Measurements from ENCODE around the gene KIRREL3.

KIRREL3 gene

GRCh38 chr11:126506789-126507188 lies 493.8 kb downstream of the KIRREL3 start:
- DNase-seq (ENCODE audit: low read depth): no peak

DNA sequence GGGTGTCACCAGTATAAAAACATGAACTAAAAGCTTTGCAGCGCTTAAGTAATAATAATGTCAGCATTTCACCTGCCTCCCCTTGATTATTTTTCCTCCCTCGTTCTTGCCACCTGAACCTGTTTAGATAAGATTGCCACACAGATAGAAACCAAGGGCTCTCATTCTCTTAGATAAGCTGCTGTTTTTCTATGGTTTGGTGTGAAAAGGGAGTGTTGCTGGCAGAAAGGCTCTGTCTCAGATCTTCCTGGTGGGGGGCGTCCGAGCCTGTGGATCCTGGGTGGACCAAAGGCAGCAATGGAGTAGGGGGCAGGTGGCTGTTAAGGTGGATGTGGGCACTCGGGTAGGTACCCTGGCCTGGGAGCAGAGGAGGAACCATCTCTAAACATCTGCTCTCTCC lies 497.6 kb downstream of the KIRREL3 start:
- no peak for DNase-seq (ENCODE audit: low read depth)

GRCh38 chr11:126502159-126502558 lies 498.4 kb downstream of the KIRREL3 start:
- DNase-seq (ENCODE audit: low read depth): no peak

- DNase-seq (ENCODE audit: low read depth): no peak
Measured at GRCh38 chr11:126501641-126502040, 498.9 kb downstream of the KIRREL3 start.

DNA sequence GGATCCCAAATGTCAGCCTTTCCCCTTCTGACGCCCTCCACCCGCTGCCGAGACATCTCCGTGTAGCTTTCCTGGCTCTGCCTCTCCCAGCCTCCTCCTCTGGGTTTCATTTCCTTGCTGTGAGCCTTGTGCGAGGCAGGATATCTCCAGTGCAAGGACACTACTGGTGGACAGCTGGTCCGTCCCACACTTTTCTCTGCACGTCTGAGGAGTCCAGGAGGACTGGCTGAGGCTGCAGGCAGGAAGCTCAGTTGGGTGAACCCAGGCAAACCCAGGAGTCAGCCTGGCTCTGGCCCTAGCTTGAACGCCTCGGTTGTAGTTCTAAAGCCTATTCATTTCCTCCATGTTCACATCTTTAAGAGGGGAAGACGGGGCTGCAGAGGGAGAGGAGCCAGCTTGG lies 499.6 kb downstream of the KIRREL3 start:
- DNase-seq (ENCODE audit: low read depth): no peak

DNA sequence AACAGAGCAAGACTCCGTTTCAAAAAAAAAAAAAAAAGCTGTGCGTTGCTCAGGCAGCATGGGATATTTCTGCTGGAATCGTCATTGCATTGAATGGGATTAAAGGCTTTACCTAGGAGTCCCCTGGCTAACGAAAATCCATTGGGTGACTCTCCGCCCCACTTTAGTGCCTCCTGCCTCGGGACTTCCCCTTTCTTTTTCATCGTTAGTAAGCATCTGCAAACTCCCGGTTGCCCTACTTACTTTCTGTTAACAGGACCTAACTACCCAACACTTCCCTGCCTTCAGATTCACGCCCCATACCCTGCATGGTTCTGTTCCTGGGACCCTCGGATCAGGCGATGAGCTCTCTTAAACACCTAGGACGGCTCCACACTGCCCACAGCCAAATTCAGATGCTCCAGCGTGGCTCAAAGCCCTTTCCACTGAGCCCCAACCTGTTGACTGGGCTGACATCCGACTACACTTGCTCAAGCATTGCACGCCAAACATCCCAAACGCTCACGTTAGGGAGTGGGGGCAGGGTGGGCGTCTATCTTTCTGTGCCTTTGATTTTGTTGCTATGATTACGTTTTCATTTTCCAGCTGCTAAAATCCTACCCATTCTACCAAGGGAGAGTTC lies 501.3 kb downstream of the KIRREL3 start:
- DNase-seq (ENCODE audit: low read depth): no peak

DNA sequence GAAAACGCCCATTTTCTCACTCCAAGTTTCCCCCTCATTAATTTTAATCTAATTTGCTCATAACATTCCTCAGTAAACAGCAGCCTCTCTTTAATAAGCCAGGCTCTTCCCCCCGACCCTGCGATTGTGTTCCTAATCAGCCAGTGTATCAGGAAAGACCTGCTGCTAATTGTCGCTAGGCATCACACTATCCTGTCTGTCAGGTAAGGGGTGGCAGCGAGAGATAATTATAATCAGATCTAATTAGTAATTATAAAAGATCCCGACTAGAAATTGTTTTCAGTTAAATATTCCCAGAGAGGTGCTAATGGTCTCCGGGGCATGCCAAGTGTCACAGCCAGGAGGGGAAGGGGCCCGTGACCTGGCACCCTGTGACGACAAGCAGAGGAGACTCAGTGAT lies 502.3 kb downstream of the KIRREL3 start:
- no peak for DNase-seq (ENCODE audit: low read depth)

- DNase-seq (ENCODE audit: low read depth): peak; percentile 13
Measured at GRCh38 chr11:126497581-126498122, 502.9 kb downstream of the KIRREL3 start.

- DNase-seq (ENCODE audit: low read depth): no peak
Measured at GRCh38 chr11:126496576-126497337, 503.8 kb downstream of the KIRREL3 start.

GRCh38 chr11:126495281-126496220 lies 505.0 kb downstream of the KIRREL3 start:
- DNase-seq (ENCODE audit: low read depth): no peak

DNA sequence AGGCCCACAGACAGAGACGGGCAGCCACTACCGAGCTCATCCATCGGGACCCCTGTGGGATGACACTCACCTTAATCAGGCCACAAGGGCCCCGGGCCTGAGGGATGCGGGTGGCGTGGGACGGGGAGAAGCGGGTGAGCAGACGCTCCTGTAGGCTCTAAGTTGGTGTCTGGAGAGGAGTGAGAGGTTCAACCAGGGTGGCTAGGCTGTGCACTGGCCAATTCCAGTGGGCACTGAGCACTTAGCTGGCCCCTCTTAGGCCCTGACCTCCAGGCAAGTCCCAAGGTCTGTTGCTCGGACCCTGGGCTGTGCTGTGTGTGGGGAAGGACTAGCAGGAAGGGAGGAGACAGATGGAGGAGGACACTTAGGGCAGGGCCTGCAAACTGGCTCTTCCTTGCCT lies 505.7 kb downstream of the KIRREL3 start:
- no peak for DNase-seq (ENCODE audit: low read depth)

DNA sequence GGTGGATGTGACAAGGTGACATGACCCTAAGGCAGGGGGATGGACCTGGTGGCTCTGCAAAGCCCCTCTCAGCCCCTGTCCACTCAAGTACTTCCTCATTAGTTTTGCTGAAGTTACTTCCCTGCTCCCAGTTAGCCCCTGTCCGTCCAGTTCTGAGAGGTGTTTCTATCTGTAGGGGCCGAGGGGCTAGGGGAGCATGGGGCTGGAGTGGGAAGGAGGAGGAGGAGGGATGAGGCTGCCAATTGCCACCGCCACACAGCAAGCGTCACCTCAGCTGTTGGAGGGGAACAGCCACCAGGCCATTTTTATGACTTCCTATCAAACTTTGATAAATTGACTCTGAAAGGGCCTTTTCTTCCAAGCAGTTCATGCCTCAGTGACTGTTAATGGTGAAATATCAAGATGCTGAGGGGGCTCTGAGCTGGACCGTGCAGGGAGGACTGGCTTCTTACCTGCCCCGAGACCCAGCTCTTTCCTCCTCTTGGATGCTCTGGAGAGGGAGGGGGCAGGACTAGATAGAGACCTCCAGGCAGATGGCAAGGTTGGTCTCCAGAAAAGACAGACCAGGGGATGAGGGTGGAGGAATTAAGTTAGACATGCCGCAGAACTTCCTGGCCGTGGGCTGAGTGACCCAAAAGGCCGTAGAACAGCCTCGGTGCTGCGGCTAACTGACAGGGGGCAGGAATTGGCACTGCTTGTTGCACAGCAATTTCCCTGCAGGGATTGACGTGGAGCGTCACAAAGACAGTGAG lies 508.1 kb downstream of the KIRREL3 start:
- DNase-seq (ENCODE audit: low read depth): no peak

GRCh38 chr11:126491092-126491491 lies 509.5 kb downstream of the KIRREL3 start:
- DNase-seq (ENCODE audit: low read depth): no peak

GRCh38 chr11:126489836-126490660 lies 510.5 kb downstream of the KIRREL3 start:
- no peak for DNase-seq (ENCODE audit: low read depth)

DNA sequence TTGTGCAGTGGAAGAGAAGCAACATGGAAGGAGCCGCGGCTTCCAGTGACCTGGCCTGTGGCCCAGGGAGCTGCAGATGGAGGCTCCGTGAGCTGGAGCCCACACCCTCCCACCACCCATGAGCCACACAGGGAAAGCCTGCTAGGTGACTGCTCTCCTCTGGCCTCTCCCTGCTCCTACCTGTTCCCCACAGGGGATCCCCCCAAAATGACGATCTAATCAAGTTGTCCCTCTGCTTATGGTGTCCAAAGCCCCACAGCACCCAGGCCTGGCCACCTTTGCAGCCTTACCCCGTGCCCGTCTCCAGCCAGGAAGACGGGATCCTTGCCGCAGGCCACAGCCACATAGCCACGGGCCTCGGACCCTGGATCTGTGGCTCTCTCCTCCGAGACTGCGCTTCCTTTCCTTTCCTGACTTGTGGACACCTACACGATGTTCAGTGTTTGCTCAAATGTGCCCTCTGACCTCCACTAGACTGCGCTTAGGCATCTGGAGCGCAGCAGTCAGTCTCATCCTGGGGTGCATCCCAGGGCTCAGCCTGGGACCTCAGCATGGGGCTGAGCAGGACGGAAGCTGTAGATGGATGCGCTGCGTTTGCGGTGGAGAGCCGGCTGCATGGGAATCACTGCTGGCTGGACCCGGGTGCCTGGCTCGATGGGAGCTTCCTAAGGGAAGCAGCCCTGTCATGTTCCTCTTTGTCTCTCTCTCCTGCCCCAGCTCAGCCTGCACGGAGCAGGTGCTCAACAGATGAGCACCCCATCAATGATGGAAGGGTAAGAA lies 511.8 kb downstream of the KIRREL3 start:
- DNase-seq (ENCODE audit: low read depth): no peak

DNA sequence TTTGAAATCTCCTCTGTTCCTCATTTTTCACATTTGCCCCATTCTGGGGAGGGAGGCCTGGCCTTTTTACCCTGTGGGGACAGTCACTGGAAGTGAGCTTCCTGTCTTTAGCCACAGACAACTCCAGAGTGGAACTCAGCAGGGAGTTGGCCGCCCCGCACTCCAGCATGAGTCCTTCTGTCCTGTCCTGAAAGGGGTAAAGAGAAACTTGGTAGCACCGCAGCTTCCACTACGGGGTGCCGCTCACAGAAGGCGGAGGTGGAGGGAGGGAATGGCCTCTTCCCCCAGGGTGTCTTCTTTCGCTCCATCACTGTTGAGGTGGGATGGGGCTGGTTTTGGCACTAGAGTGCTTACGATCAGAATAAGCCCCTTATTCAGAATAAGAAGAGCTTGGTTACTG lies 512.9 kb downstream of the KIRREL3 start:
- no peak for DNase-seq (ENCODE audit: low read depth)

GRCh38 chr11:126485986-126486635 lies 514.5 kb downstream of the KIRREL3 start:
- no peak for DNase-seq (ENCODE audit: low read depth)

GRCh38 chr11:126485021-126485792 lies 515.4 kb downstream of the KIRREL3 start:
- peak; percentile 39 for DNase-seq (ENCODE audit: low read depth)

DNA sequence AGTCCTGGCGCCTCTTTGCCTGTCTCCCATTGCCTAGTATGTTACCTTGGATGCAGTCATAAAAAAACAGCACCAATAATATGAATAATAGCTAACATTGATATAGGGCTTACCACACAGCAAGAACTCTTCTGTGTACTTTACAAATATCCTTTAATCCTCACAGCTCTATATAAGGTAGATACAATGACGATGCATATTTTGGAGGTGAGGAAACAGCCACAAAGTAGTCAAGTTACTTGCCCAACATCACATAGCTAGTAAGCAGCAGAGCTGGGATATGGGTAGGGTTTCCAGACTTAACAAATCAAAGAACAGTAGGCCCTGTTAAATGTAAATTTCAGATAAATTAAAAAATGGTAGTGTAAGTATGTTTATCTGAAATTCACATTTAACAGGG lies 516.3 kb downstream of the KIRREL3 start:
- peak; percentile 21 for DNase-seq (ENCODE audit: low read depth)

Data from GM04503 (cell line).